Gastrocnemius medialis (tissue), 4 donors: ENCODE measurements around the gene LBHD2. TPM values are rescaled to one million over a fixed set of nuclear protein-coding genes. Genes with fewer than 3 reads are reported as not detected.

Experiments used
- ATAC-seq, 2 donors: fragments of 150-250 bp; one replicate each; pipeline ENCODE4 v1.9.1; 2016
- DNase-seq, 2 donors: peaks; one replicate each; pipeline ENCODE4 v3.0.0-alpha.2; 2019
- H3K27ac ChIP-seq, 4 donors: fragments of 200-600 bp; sonication (generic); 1 replicate in 1 of 4; 2 replicates in 3 of 4; pipeline ENCODE4 v1.5.1; 2016 to 2018; ENCODE audit warnings: mild to moderate bottlenecking in 2 of 4, moderate library complexity in 1 of 4
- H3K27me3 ChIP-seq, 3 donors: fragments of 200-600 bp; sonication (generic) in 2 of 3; 1 replicate in 1 of 3; 2 replicates in 2 of 3; pipeline versions ENCODE4 v1.5.1 to v1.6.0; 2016 to 2019; ENCODE audit warnings: mild to moderate bottlenecking in 1 of 3, moderate library complexity in 1 of 3
- H3K36me3 ChIP-seq, 2 donors: fragments of 200-600 bp; sonication (generic) in 1 of 2; one replicate each; pipeline ENCODE4 v1.5.1; 2017 to 2018
- H3K4me1 ChIP-seq, 2 donors: fragments of 200-600 bp; sonication (generic) in 1 of 2; one replicate each; pipeline ENCODE4 v1.5.1; 2016 to 2017; ENCODE audit warnings: mild to moderate bottlenecking in 2 of 2
- H3K4me3 ChIP-seq, 4 donors: fragments of 200-600 bp; sonication (generic) in 3 of 4; 1 replicate in 1 of 4; 2 replicates in 3 of 4; pipeline ENCODE4 v1.5.1; 2016 to 2019; ENCODE audit warnings: mild to moderate bottlenecking in 2 of 4
- H3K9me3 ChIP-seq, 3 donors: fragments of 200-600 bp; sonication (generic) in 2 of 3; 1 replicate in 1 of 3; 2 replicates in 2 of 3; pipeline ENCODE4 v1.5.1; 2016 to 2019
- CTCF ChIP-seq, 5 experiments: fragments of 450-650 bp in 3 of 5; fragments of 200-600 bp in 2 of 5; sonication (generic) in 2 of 5; IDR thresholded peaks in 4 of 5; conservative IDR thresholded peaks in 1 of 5; 1 replicate in 4 of 5; 2 replicates in 1 of 5; pipeline ENCODE4 v1.5.1; 2016 to 2019; ENCODE audit warnings: antibody characterized with exemption in 5 of 5, mild to moderate bottlenecking in 3 of 5, moderate library complexity in 3 of 5
- POLR2A ChIP-seq, 2 donors: fragments of 450-650 bp; IDR thresholded peaks; one replicate each; pipeline ENCODE4 v1.6.1; 2017; ENCODE audit warnings: antibody characterized with exemption in 2 of 2, mild to moderate bottlenecking in 2 of 2, moderate library complexity in 2 of 2
- in situ Hi-C, 4 donors: fragments of 200-750 bp; cut with MboI; loops; one replicate each; pipeline versions ENCODE4 v1.15.0 to v1.8.0; 2017; ENCODE audit warnings: low sequenced_read_pairs in 4 of 4
- intact Hi-C: fragments of 100-400 bp; cut with DNase I; formaldehyde crosslinking; loops from one replicate; pipeline ENCODE4 v1.15.1; 2023; ENCODE audit warnings: low total_unique reads
- total RNA-seq, 4 donors: library from RNA; depleted of rRNA; stranded (reverse); fragments of >200 nt; gene quantifications; one replicate each; pipeline versions ENCODE4 v1.1.0 to v1.2.3, GENCODE V29; 2016

LBHD2 gene
- total RNA-seq, 4 donors from 2014 or later, result not detected

- intact Hi-C loops (loop anchor here (2.0 kb wide), 1 partner anchor 31 kb away; no protein-coding TSS in a partner anchor), in situ Hi-C loops (loop anchor here in 1 of 4 donors (10.0 kb wide), 1 partner anchor 281 kb away; no protein-coding TSS in a partner anchor)
- H3K9me3 ChIP-seq, result no peaks in the 10 kb centered on the region
- peak in 4 of 5 experiments; percentile 41 to 62 (median 50) for TF ChIP-seq CTCF (IDR thresholded peaks at IDR 0.05 in 4 of 5, conservative IDR thresholded peaks at IDR 0.05 in 1 of 5)
- no peak for TF ChIP-seq POLR2A (IDR thresholded peaks at IDR 0.05)
- ATAC-seq (peak; percentile 40 to 45), DNase-seq (peak in 1 of 2 donors; percentile 70)
- H3K27ac ChIP-seq, result peak overlapping the region; percentile 74 to 87 (median 86)
- peaks cover 46 to 62% of the 10 kb centered on the region in 2 donors for H3K4me1 ChIP-seq
- peak overlapping the region; percentile 61 to 74 (median 66) for H3K4me3 ChIP-seq
- no peaks in the 10 kb centered on the region for H3K27me3 ChIP-seq
- no peaks in the 10 kb centered on the region for H3K36me3 ChIP-seq
Measured at GRCh38 chr14:103123634-103124500, 39.9 kb downstream of the LBHD2 start.

GRCh38 chr14:103124501-103125001, 40.5 kb downstream of the LBHD2 start:
- H3K27ac ChIP-seq, result peak overlapping the region in 3 of 4 donors; percentile 86 to 87 (median 87)
- TF ChIP-seq POLR2A (IDR thresholded peaks at IDR 0.05) (no peak), CTCF (IDR thresholded peaks at IDR 0.05 in 4 of 5, conservative IDR thresholded peaks at IDR 0.05 in 1 of 5) (no peak)
- H3K27me3 ChIP-seq, result no peaks in the 10 kb centered on the region
- intact Hi-C loops, result loop anchor here (5.0 kb wide), 1 partner anchor 47 kb away; no protein-coding TSS in a partner anchor
- in situ Hi-C loops, result loop anchor here in 1 of 4 donors (10.0 kb wide), 1 partner anchor 280 kb away; no protein-coding TSS in a partner anchor
- peaks cover 45 to 64% of the 10 kb centered on the region in 2 donors for H3K4me1 ChIP-seq
- ATAC-seq (no peak), DNase-seq (no peak)
- H3K4me3 ChIP-seq, result peak overlapping the region in 3 of 4 donors; percentile 61 to 68 (median 65)
- H3K36me3 ChIP-seq, result no peaks in the 10 kb centered on the region
- H3K9me3 ChIP-seq, result no peaks in the 10 kb centered on the region

- TF ChIP-seq POLR2A (IDR thresholded peaks at IDR 0.05), result no peak
- no peak for TF ChIP-seq CTCF (IDR thresholded peaks at IDR 0.05 in 4 of 5, conservative IDR thresholded peaks at IDR 0.05 in 1 of 5)
- in situ Hi-C loops (loop anchor here in 1 of 4 donors (10.0 kb wide), 1 partner anchor 279 kb away; no protein-coding TSS in a partner anchor), intact Hi-C loops (loop anchor here (2.0 to 5.0 kb wide), 2 partner anchors 21 to 48 kb away; no protein-coding TSS in a partner anchor)
- no peak for DNase-seq
- Histone ChIP-seq H3K4me1 (peaks cover 45 to 63% of the 10 kb centered on the region in 2 donors), H3K27me3 (no peaks in the 10 kb centered on the region), H3K27ac (no peak overlapping the region), H3K9me3 (no peaks in the 10 kb centered on the region), H3K4me3 (no peak overlapping the region), H3K36me3 (peaks cover 0 to 7% of the 10 kb centered on the region in 2 donors)
- no peak for ATAC-seq
Measured at GRCh38 chr14:103125098-103126070, 41.4 kb downstream of the LBHD2 start.
